HG02763 (cell line): ENCODE results near the gene SH3GL1.
"Not testable (repeated sequence)": the region's sequence is repeated elsewhere in the genome, so short reads cannot be mapped to it uniquely, and the experiment has no call there.

Source experiments
- ATAC-seq: cut with Tn5 transposase; IDR thresholded peaks from one replicate; pipeline ENCODE4 v1.9.1; 2021; ENCODE audit warnings: mild to moderate bottlenecking, moderate library complexity; ENCODE audit not compliant: unreplicated experiment

The SH3GL1 gene

GRCh38 chr19:4345342-4346019 lies 54.9 kb downstream of the SH3GL1 start:
- ATAC-seq: no peak

GRCh38 chr19:4343370-4344307 lies 56.7 kb downstream of the SH3GL1 start, which contains the start of gene MPND:
MPND (plus strand) TSS chr19:4343562; CDS start chr19:4343594, 32 bp downstream.
- ATAC-seq: peak; percentile 44

- ATAC-seq: peak; percentile 87
Observed at GRCh38 chr19:4342615-4343369, 57.6 kb downstream of the SH3GL1 start.

- no peak for ATAC-seq
Observed at GRCh38 chr19:4342314-4342614, 58.1 kb downstream of the SH3GL1 start.

GRCh38 chr19:4338441-4339355 lies 61.6 kb downstream of the SH3GL1 start, which contains the start of gene STAP2:
STAP2 (minus strand) TSS chr19:4338827; CDS start chr19:4338753, 74 bp downstream.
- no peak for ATAC-seq

GRCh38 chr19:4337906-4338440 lies 62.4 kb downstream of the SH3GL1 start:
- no peak for ATAC-seq

- no peak for ATAC-seq
Observed at GRCh38 chr19:4334929-4335570, 65.3 kb downstream of the SH3GL1 start.

GRCh38 chr19:4329858-4330257 lies 70.5 kb downstream of the SH3GL1 start:
- ATAC-seq: no peak

- ATAC-seq: not testable (repeated sequence)
Observed at GRCh38 chr19:4328991-4329681, 71.2 kb downstream of the SH3GL1 start.

GRCh38 chr19:4328243-4328990 lies 71.9 kb downstream of the SH3GL1 start:
- ATAC-seq: peak; percentile 78

- ATAC-seq: no peak
Observed at GRCh38 chr19:4327877-4328242, 72.5 kb downstream of the SH3GL1 start.

GRCh38 chr19:4327252-4327876 lies 73.0 kb downstream of the SH3GL1 start:
- no peak for ATAC-seq

GRCh38 chr19:4326837-4327251 lies 73.5 kb downstream of the SH3GL1 start:
- no peak for ATAC-seq

GRCh38 chr19:4326215-4326836 lies 74.0 kb downstream of the SH3GL1 start:
- ATAC-seq: no peak

- ATAC-seq: no peak
Observed at GRCh38 chr19:4324228-4324627, 76.1 kb downstream of the SH3GL1 start.

- no peak for ATAC-seq
Observed at GRCh38 chr19:4323692-4324091, 76.7 kb downstream of the SH3GL1 start.

GRCh38 chr19:4322942-4323665 lies 77.2 kb downstream of the SH3GL1 start:
- ATAC-seq: no peak
